Pancreas (tissue), 10 donors: ENCODE results near the gene MYO1H. TPM values are rescaled to one million over a fixed set of nuclear protein-coding genes. Genes with fewer than 3 reads are reported as not detected.
A peak's percentile ranks its signal among the peaks of the same experiment; 100 is the strongest.
"Not testable (repeated sequence)": the region's sequence is repeated elsewhere in the genome, so short reads cannot be mapped to it uniquely, and the experiment has no call there.

ENCODE experiments used
- ATAC-seq, 4 donors: fragments of 200-7000 bp; cut with Tn5 transposase; one replicate each; pipeline versions ENCODE4 v1.8.0 to v1.9.1; 2020; ENCODE audit warnings: mild to moderate bottlenecking in 4 of 4, moderate library complexity in 4 of 4
- DNase-seq, 6 donors: peaks; one replicate each; pipeline ENCODE4 v3.0.0-alpha.2; 2020
- FAIRE-seq: peaks from 2 replicates; lab custom pipeline; 2012; peaks lifted over from hg19 to GRCh38; lab: Jason Lieb, UNC
- H3K27ac ChIP-seq, 4 donors: fragments of 200-600 bp; sonication (generic); 1 replicate in 3 of 4; 2 replicates in 1 of 4; pipeline versions ENCODE4 v1.5.0 to v1.8.0; 2020
- H3K27me3 ChIP-seq, 4 donors: fragments of 200-600 bp; one replicate each; pipeline ENCODE4 v1.8.0; 2021
- H3K36me3 ChIP-seq, 3 donors: fragments of 200-600 bp; sonication (generic) in 1 of 3; one replicate each; pipeline versions ENCODE4 v1.5.0 to v1.8.0; 2020 to 2021
- H3K4me1 ChIP-seq, 3 donors: fragments of 200-600 bp; one replicate each; pipeline ENCODE4 v1.8.0; 2021
- H3K4me3 ChIP-seq, 4 donors: fragments of 200-600 bp; sonication (generic) in 2 of 4; one replicate each; pipeline versions ENCODE4 v1.5.0 to v1.8.0; 2020 to 2021
- H3K9me3 ChIP-seq, 4 donors: fragments of 200-600 bp; one replicate each; pipeline ENCODE4 v1.8.0; 2021
- WGBS, 2 donors: extraction: QIAGEN DNeasy Blood & Tissue Kit; methylation state at CpG; one replicate each; pipeline ENCODE4 v1.1.7; 2013; 5-methylcytosine and 5-hydroxymethylcytosine counted together
- intact Hi-C, 3 donors: fragments of 100-400 bp; cut with DNase I; formaldehyde crosslinking; loops; one replicate each; pipeline versions ENCODE4 v1.11.1 to v1.14.2; 2022
- polyA plus RNA-seq, 2 donors: library from polyadenylated mRNA; stranded (reverse); fragments of 200-250 nt; gene quantifications; one replicate each; pipeline ENCODE4 v1.2.3, GENCODE V29; 2013
- total RNA-seq, 6 donors: library from RNA; stranded (reverse); fragmentation: NEBNext Ultra II Directional in 4 of 6; extraction: Animal tissue kit (Norgen Biotek cat#: 25700) in 4 of 6; gene quantifications; one replicate each; pipeline versions ENCODE4 v1.2.1 to v1.2.4, GENCODE V29; 2021 to 2023
- TF ChIP-seq, protein P1 (sequence below), 4 donors: fragments of 200-600 bp; sonication (generic) in 3 of 4; IDR thresholded peaks; one replicate each; pipeline versions ENCODE4 v1.5.0 to v1.8.0; 2021; ENCODE audit warnings: antibody characterized with exemption in 4 of 4
- donor health status: healthy with polysubstance abuse.
- donor health status: DM: no; HTN: no; CAD: no; lungs with moderate emphysema.
- donor health status: DM: no; HTN: no; CAD: no.
- donor health status: control.
- donor health status: control.
- donor health status: Bipolar disorder and iron deficiency.
- donor health status: DM: yes; HTN: yes; CAD: no.
- donor health status: DM: no; HTN: no; CAD: no.
- donor health status: DM: no; HTN: no; CAD: no.
- donor health status: DM: yes; HTN: yes; CAD: no.

The MYO1H gene
- total and polyA plus RNA-seq, 8 donors, result 0.07 TPM; not detected in 7

DNA sequence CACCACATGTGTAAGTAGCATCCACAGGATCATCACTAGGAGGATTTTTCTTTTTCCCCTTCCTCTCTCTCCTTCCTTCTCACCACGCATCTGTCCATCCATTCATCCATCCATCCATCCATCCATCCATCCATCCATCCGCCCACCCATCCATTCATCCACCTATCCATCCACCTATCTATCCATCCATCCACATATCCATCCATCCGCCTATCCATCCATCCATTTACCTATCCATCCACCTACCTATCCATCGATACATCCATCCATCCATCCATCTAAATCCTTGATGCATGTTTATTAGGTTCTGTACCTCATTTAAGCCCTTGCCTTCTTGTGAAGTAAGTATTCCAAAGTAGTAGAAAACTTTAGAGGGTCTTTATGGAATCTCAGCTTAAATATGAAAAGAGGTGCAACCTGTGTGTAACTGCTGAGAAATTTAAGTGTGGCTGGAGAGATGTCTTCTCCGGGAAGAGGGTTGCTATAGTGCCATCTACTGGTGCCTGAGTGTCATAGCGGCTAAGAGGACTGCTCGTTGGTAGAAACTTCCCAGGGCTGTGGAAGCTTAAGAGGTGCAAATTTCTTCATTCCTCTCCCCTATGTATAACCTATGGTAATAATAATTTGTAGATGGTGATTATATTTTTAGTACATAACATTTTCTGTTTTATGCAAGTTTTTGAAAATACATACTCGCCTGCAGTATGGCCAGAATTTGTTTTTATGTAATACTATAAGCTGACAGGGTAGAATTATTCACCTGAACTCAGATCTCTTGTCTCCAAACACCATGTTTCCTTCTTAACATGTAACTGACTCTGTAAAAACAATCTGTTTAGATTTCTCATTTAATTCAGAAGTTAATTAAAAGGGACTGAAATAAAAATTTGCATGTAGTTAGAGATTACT is 46.0 kb downstream of the MYO1H start:
- DNase-seq (peak in 2 of 6 donors; percentile 10 to 42), ATAC-seq (peak; percentile 40 to 92 (median 84)), FAIRE-seq (no peak)
- WGBS, 2 donors, result 37 to 39% methylated on average over 8 of the region's 8 CpGs
- H3K4me1 ChIP-seq, result no peaks in the 10 kb centered on the region
- TF ChIP-seq, protein P1, sequence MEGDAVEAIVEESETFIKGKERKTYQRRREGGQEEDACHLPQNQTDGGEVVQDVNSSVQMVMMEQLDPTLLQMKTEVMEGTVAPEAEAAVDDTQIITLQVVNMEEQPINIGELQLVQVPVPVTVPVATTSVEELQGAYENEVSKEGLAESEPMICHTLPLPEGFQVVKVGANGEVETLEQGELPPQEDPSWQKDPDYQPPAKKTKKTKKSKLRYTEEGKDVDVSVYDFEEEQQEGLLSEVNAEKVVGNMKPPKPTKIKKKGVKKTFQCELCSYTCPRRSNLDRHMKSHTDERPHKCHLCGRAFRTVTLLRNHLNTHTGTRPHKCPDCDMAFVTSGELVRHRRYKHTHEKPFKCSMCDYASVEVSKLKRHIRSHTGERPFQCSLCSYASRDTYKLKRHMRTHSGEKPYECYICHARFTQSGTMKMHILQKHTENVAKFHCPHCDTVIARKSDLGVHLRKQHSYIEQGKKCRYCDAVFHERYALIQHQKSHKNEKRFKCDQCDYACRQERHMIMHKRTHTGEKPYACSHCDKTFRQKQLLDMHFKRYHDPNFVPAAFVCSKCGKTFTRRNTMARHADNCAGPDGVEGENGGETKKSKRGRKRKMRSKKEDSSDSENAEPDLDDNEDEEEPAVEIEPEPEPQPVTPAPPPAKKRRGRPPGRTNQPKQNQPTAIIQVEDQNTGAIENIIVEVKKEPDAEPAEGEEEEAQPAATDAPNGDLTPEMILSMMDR (IDR thresholded peaks at IDR 0.05), result peak; percentile 82 to 87 (median 84)
- no peak overlapping the region for H3K4me3 ChIP-seq
- H3K36me3 ChIP-seq, result no peaks in the 10 kb centered on the region
- no peak overlapping the region for H3K27ac ChIP-seq
- H3K27me3 ChIP-seq, result peaks cover 0 to 4% (median 0%) of the 10 kb centered on the region in 4 donors
- intact Hi-C loops, result no loop called here
- H3K9me3 ChIP-seq, result no peaks in the 10 kb centered on the region

DNA sequence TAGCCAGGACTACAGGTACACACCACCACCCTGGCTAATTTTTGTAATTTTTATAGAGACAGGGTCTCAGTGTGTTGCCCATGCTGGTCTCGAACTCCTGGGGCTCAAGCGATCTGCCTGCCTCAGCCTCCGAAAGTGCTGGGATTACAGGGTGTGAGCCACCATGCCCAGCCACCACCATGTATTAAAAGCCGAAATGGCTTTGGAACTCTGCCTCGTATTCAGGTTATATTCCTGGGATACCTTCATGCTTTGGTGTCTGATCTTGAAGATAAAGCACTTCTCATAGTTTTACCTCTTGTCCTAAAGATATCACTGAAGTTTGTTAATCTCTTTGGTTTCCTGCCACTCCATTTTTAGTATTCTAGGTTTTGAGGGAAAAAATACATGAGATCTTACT is 47.2 kb downstream of the MYO1H start:
- WGBS, 2 donors, result 65 to 70% methylated on average over 5 of the region's 5 CpGs
- no peak overlapping the region for H3K4me3 ChIP-seq
- no peaks in the 10 kb centered on the region for H3K36me3 ChIP-seq
- H3K4me1 ChIP-seq, result no peaks in the 10 kb centered on the region
- no peak for FAIRE-seq
- ATAC-seq, result no peak
- no peaks in the 10 kb centered on the region for H3K9me3 ChIP-seq
- TF ChIP-seq, protein P1 (IDR thresholded peaks at IDR 0.05), result no peak
- intact Hi-C loops, result no loop called here
- H3K27ac ChIP-seq, result no peak overlapping the region
- H3K27me3 ChIP-seq, result peaks cover 0 to 4% (median 0%) of the 10 kb centered on the region in 4 donors
- no peak for DNase-seq

DNA sequence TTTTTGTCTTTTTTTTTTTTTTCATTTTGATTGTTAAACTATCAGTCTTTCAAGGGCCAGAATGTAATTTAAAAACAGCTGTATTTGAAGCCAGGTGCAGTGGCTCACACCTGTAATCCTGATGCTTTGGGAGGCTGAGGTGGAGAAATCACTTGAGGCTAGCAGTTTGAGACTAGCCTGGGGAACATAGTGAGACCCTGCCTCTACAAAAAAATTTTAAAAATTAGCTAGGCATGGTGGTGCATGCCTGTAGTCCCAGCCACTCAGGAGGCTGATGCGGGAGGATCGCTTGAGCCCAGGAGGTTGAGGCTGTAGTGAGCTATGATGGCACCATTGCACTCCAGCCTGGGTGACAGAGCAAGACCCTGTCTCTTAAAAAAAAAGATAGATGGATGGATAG is 57.1 kb downstream of the MYO1H start:
- DNase-seq, H3K27me3 ChIP-seq, H3K4me3 ChIP-seq, H3K27ac ChIP-seq, FAIRE-seq, ATAC-seq, H3K36me3 ChIP-seq, intact Hi-C loops, H3K9me3 ChIP-seq, H3K4me1 ChIP-seq: not testable (repeated sequence)
- 98% methylated on average over 2 of the region's 2 CpGs for WGBS, 2 donors

DNA sequence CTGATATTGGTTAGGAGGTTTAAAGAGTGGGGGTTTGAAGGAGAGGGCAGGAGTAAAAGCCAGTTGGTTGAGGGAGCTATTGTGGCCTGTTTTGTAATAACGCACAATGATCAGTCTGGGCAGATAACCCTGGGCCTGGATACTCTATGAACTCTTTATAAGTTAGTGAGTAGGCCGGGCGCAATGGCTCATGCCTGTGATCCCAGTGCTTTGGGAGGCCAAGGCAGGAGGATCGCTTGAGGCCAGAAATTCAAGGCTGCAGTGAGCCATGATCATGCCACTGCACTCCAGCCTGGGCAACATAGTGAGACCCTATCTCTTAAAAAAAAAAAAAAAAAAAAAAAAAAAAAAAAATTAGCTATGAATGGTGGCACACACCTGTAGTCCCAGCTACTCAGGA is 58.4 kb downstream of the MYO1H start:
- H3K9me3 ChIP-seq, H3K4me3 ChIP-seq, H3K27ac ChIP-seq, DNase-seq, intact Hi-C loops, H3K27me3 ChIP-seq, ATAC-seq, H3K36me3 ChIP-seq, FAIRE-seq, H3K4me1 ChIP-seq: not testable (repeated sequence)
- WGBS, 2 donors, result 89 to 93% methylated on average over 4 of the region's 4 CpGs

DNA sequence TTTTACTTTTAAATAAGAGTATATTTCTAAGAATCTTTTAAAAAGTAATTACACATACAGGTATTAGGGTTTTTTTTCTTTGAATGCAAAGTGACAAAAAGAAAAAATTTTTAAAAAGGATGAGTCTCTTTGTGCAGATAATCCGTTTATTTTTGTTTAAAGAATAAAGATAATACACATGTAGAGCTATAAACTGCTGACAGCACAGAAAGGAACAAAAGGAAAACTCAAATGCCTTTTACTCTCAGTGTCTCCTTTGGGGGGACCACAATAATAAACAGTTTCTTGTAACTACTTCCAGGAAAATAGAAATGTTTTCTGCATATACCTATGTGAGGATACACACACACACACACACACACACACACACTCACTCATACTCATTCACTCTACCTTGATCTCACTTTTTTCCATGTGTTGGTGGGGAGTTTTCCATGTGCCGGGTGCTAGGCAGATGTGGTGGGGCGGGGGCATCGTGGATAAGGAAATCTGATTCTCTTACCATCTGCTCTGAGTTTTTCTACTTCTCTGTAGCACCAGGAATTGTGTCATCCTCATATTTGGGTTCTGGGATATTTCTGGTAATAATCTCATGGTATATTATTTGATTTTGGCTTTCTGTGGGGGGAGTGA is 71.3 kb downstream of the MYO1H start:
- no peaks in the 10 kb centered on the region for H3K36me3 ChIP-seq
- ATAC-seq (no peak), DNase-seq (no peak), FAIRE-seq (no peak)
- H3K4me1 ChIP-seq, result no peaks in the 10 kb centered on the region
- H3K27ac ChIP-seq, result no peak overlapping the region
- no peaks in the 10 kb centered on the region for H3K27me3 ChIP-seq
- TF ChIP-seq, protein P1 (IDR thresholded peaks at IDR 0.05), result no peak
- no peak overlapping the region for H3K4me3 ChIP-seq
- intact Hi-C loops, result no loop called here
- no peaks in the 10 kb centered on the region for H3K9me3 ChIP-seq
- WGBS, 2 donors, result 48 to 69% methylated on average over 4 of the region's 4 CpGs
